GM18508 (cell line): ENCODE results near the gene CFAP92.
"Not testable (repeated sequence)": the region's sequence is repeated elsewhere in the genome, so short reads cannot be mapped to it uniquely, and the experiment has no call there.

ENCODE experiments used
- ATAC-seq: cut with Tn5 transposase; IDR thresholded peaks from one replicate; pipeline ENCODE4 v1.9.1; 2021; ENCODE audit warnings: moderate number of reproducible peaks; ENCODE audit not compliant: insufficient read depth, unreplicated experiment

CFAP92 gene

GRCh38 chr3:128945041-128945877 is 48.6 kb downstream of the CFAP92 start:
- ATAC-seq: no peak

- no peak for ATAC-seq
Measured at GRCh38 chr3:128942161-128942952, 51.5 kb downstream of the CFAP92 start.

DNA sequence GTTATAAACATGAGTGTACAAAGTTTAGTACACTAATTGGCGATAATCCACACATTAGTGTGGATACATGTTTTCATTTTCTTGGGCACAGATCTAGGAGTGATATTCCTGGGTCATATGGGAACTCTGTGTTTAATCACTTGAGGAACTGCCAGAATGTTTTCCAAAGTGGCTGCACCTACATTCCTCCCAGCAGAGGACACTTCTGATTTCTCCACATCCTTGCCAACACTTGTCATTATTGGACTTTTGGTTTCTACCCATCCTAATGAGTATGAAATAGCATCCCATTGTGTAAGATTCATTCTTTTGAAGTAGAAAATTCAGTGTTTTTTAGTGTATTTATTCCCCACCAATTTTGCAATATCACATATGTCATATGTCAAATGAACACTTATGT is 53.6 kb downstream of the CFAP92 start:
- no peak for ATAC-seq

DNA sequence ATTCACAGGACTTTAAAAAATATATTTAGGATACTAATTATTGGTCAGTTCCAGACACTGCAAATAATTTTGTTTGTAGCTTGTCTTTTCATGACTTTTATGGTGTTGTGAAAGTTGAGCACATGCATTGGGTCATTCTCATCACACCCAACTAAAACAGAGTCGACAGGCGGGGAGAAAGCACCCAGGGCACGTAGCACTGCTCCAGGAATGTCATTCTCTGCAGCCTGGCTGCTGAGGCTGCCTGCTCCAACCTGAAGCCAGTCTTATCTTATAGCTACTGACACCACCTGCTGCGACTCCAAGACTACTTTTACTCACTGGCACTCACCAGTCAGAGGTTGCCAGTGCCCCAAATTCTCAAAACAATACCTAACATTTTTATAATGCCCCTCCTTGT is 57.5 kb downstream of the CFAP92 start:
- no peak for ATAC-seq

DNA sequence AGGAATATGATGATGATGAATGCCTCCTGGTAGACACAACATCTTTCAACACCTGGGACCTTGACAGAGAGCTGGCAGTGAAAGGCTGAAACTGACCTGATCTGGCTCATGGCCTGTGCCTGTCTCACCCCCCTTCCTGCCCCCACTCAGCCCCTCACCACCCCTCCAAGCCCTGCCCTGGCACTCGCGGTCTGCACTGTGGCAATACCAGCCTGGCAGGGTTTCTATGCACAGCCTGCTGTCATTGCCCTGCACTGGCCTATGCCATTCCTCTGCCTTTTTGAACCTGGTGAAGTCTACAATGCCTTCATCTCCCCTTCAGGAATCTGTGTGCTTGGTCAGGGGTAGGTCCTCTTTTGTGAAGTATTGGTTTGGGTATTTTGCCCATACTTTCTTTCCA is 58.0 kb downstream of the CFAP92 start:
- no peak for ATAC-seq

DNA sequence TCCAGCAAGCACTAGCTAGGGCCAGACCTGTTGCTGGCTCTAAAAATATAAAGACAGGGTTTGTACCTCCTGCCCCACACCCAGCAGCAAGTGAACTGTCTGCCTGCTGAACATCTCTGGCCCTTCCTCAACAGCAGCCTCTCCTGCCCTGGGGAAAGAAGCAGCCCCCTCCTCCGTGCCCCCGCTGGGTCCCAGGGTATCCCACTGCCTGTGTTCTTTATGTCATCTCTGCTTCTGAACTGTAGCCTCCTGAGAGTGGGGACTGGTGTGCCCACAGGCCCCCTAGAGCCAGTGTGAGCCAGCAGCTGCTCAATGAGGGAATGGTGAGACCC is 60.0 kb downstream of the CFAP92 start:
- ATAC-seq: no peak

GRCh38 chr3:128933213-128933921 is 60.5 kb downstream of the CFAP92 start:
- no peak for ATAC-seq

DNA sequence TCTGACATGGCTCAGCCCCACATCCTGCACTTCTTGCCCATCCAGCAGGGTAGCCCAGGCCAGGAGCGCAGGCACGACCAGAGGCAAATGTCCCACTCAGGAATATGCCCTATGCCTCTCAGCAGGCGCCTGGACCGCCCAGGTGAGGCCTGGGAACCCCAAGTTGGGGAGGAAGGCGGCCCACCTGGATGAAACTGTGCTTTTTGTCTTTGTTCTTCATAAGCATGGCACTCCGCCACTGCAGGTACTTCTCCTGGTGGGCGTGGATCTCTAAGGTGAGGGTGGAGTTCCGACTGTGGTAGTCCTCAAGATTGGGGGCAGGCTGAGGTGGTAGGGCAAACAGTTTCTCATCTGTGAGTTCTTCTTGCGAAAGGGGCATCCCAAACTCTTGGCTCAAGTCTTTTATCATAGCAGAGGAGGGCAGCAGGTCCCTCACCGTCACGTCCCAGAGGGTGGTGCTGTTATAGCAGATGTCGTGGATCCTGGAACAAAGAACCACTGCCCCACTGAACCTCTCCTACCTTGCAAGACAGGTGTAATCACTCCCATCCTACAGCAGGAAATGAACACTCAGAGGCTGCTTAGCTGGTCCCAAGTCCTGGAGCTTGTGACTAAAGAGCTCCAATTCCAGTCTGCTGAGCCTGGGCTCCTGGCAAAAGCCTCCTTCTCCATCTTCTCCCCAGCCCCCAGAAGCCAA is 61.2 kb downstream of the CFAP92 start:
- ATAC-seq: no peak

GRCh38 chr3:128931046-128931445 is 62.8 kb downstream of the CFAP92 start:
- ATAC-seq: no peak

GRCh38 chr3:128929364-128929763 is 64.5 kb downstream of the CFAP92 start:
- ATAC-seq: no peak

DNA sequence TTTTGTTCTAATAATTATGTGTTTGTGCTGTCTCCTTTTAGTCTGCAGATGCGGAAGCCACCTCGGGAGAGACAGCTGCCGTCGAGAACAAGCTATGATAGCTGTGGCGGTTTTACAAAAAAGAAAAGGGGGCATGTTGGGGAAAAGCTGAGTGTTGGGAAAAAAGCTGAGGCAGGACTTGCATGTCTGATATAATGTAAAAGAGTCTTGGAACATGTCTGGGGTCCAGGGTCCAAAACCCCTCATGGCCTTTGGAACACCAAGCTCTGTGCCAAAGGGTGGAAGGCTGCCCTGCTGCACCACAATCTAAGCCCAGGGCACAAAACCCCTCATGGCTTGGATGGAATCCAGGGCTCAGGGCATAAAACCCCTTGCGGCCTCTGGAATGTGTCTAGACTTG is 69.9 kb downstream of the CFAP92 start:
- not testable (repeated sequence) for ATAC-seq

- ATAC-seq: no peak
Measured at GRCh38 chr3:128923576-128923975, 70.3 kb downstream of the CFAP92 start.

DNA sequence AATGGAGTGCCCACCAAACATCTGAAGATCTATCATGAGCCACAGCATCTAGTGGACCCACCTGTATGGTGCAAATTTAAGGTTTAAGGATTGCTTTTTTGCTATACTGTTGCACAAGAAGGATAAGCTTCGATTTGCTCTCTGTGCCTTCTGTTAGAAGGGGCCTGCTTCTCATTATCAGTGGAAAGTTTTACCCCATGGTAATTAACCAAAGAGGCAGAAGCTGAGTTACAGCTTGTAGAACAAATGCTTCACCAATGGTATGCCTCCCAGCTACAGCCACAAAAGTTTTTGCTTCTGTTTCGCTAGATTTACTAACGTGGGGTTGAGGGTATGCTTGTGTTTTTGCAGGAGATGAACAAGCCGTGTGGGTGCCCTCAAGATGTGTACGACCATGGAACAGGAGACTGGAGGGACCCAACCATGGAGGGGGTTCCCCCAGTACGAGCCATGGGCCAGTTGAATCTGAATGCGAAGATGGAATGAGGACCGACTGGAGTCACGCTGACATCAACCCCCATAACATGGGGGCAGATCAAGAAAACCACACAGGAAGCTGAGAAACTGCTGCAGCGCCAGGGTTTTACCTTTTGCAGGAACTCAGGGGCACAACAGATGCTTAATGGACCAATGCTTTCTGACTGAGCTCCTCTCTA is 70.9 kb downstream of the CFAP92 start:
- ATAC-seq: no peak

DNA sequence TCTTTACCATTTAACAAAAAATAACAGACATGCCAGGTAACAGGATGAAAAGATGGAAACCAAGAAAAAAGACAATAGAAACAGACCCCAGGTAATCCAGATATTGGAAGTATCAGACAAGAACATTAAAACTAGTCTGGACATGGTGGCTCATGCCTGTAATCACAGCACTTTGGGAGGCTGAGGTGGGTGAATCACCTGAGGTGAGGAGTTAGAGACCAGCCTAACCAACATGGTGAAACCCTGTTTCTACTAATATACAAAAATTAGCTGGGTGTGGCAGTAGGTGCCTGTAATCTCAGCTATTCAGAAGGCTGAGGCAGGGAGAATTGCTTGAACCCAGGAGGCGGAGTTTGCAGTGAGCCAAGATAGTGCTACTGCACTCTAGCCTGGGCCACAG is 73.9 kb downstream of the CFAP92 start:
- ATAC-seq: no peak

GRCh38 chr3:128917291-128917690 is 76.6 kb downstream of the CFAP92 start:
- no peak for ATAC-seq

- no peak for ATAC-seq
Measured at GRCh38 chr3:128914966-128915645, 78.8 kb downstream of the CFAP92 start.

GRCh38 chr3:128911911-128912310 is 82.0 kb downstream of the CFAP92 start:
- ATAC-seq: no peak

GRCh38 chr3:128910006-128910405 is 83.9 kb downstream of the CFAP92 start:
- no peak for ATAC-seq

DNA sequence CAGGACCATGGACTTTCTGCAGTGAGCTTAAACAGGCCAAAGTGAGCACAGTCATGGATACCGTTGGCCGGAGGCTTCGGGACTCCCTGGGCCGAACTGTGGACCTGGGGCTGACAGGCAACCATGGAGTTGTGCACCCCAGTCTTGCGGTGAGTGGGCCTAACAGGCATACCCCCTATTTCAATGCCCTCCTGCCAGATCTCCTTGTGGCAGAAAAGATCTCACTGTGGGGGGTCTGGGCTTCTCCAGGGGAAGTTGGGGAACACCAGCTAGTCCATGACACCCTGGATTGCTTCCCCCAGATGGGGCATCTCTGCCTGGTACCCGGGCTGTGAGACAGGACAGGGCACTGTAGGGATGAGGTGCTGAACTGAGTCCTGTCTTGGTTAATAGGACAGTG is 84.9 kb downstream of the CFAP92 start:
- ATAC-seq: no peak
